Endothelial cell of umbilical vein (primary cell): ENCODE measurements around the gene SOX13.

Experiments
- EZH2 ChIP-seq: IDR thresholded peaks from 2 replicates; pipeline ENCODE4 v1.6.1; 2012; ENCODE audit warnings: borderline replicate concordance, low read depth, mild to moderate bottlenecking, moderate library complexity, low read length, inconsistent platforms; ENCODE audit not compliant: severe bottlenecking
- JUN ChIP-seq: IDR thresholded peaks from 2 replicates; pipeline ENCODE4 v1.6.1; 2011; ENCODE audit warnings: borderline replicate concordance, low read depth; ENCODE audit not compliant: insufficient read length, insufficient read depth
- POLR2A ChIP-seq: IDR thresholded peaks from 2 replicates; pipeline ENCODE4 v1.6.1; 2012; ENCODE audit warnings: low read depth, mild to moderate bottlenecking, control low read depth, low read length
- TF ChIP-seq, protein P1 (sequence below), 2 donors: IDR thresholded peaks; 1 replicate in 1 of 2; 2 replicates in 1 of 2; pipeline ENCODE4 v1.5.1; 2011; ENCODE audit warnings: low read length in 2 of 2, mild to moderate bottlenecking in 2 of 2, moderate library complexity in 2 of 2, control low read depth in 1 of 2, inconsistent platforms in 1 of 2, low read depth in 1 of 2; ENCODE audit not compliant: insufficient read depth in 1 of 2; ENCODE audit errors: extremely low read depth in 1 of 2

- TF ChIP-seq EZH2 (no peak), POLR2A (no peak), JUN (no peak)
- TF ChIP-seq, protein P1, sequence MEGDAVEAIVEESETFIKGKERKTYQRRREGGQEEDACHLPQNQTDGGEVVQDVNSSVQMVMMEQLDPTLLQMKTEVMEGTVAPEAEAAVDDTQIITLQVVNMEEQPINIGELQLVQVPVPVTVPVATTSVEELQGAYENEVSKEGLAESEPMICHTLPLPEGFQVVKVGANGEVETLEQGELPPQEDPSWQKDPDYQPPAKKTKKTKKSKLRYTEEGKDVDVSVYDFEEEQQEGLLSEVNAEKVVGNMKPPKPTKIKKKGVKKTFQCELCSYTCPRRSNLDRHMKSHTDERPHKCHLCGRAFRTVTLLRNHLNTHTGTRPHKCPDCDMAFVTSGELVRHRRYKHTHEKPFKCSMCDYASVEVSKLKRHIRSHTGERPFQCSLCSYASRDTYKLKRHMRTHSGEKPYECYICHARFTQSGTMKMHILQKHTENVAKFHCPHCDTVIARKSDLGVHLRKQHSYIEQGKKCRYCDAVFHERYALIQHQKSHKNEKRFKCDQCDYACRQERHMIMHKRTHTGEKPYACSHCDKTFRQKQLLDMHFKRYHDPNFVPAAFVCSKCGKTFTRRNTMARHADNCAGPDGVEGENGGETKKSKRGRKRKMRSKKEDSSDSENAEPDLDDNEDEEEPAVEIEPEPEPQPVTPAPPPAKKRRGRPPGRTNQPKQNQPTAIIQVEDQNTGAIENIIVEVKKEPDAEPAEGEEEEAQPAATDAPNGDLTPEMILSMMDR (IDR thresholded peaks at IDR 0.05; ENCODE audit: extremely low read depth in 1 of 2, insufficient read depth in 1 of 2, low read depth in 1 of 2, low read length in 2 of 2), result no peak
These were observed 85.0 kb downstream of the SOX13 start for GRCh38 chr1:204157962-204158361.
